ENCODE data around the gene ALKBH4.

DNA sequence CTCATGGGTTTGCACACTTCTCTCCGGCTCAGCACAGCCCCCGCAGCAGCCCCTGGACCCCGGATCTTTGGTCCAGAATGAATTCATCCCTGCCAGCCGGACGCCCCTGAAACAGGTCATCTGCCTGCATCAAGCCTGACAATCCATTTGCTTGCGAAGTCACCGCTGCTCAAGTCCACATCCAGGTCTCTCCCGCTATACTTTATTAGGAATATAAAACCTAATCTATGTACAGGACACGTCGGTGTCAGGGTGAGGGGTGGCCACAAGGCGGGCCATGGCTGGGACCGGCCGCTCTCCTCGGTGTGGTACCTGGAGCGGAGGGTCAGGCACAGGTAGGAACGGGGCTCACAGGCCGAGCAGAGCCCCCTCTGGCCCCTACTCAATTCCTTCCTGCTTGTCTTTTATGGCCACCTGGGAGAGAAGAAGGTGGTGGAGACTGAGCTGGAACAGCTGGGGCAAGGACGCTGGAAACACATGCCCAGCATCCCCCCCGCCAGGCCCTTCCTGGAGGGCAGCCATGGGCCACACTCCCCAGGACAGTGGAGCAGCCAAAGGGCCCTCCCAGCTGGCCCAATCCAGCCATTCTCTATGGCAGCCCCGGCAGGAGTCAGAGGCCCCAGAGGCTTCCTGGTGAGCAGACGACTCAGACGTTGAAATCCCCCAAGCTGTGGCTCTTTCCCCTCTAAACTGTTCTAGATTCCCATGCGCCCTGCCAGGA lies 8.8 kb upstream of the ALKBH4 start:
- TF ChIP-seq, protein P1, sequence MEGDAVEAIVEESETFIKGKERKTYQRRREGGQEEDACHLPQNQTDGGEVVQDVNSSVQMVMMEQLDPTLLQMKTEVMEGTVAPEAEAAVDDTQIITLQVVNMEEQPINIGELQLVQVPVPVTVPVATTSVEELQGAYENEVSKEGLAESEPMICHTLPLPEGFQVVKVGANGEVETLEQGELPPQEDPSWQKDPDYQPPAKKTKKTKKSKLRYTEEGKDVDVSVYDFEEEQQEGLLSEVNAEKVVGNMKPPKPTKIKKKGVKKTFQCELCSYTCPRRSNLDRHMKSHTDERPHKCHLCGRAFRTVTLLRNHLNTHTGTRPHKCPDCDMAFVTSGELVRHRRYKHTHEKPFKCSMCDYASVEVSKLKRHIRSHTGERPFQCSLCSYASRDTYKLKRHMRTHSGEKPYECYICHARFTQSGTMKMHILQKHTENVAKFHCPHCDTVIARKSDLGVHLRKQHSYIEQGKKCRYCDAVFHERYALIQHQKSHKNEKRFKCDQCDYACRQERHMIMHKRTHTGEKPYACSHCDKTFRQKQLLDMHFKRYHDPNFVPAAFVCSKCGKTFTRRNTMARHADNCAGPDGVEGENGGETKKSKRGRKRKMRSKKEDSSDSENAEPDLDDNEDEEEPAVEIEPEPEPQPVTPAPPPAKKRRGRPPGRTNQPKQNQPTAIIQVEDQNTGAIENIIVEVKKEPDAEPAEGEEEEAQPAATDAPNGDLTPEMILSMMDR (conservative IDR thresholded peaks at IDR 0.05), result no peak
- no peak for TF ChIP-seq ZFX (IDR thresholded peaks at IDR 0.05)
